HepG2 (cell line): ENCODE results near the gene TP53TG5. TPM values are rescaled to one million over a fixed set of nuclear protein-coding genes. Genes with fewer than 3 reads are reported as not detected.

Experiments
- ARNT2 ChIP-seq: sonication (generic); formaldehyde crosslinking; IDR thresholded peaks from 2 replicates; pipeline ENCODE4 v1.8.0; 2022; ENCODE audit warnings: mild to moderate bottlenecking, low read depth, missing genetic modification reagents, moderate library complexity
- CENPBD1 ChIP-seq: sonication (generic); formaldehyde crosslinking; IDR thresholded peaks from 2 replicates; pipeline ENCODE4 v1.8.0; 2022; ENCODE audit warnings: missing genetic modification reagents, low read depth, mild to moderate bottlenecking, borderline replicate concordance
- CENPT ChIP-seq: sonication (generic); formaldehyde crosslinking; IDR thresholded peaks from 2 replicates; pipeline ENCODE4 v1.8.0; 2022; ENCODE audit warnings: low read depth, mild to moderate bottlenecking, moderate library complexity, missing genetic modification reagents
- ELK4 ChIP-seq: sonication (generic); formaldehyde crosslinking; IDR thresholded peaks from 2 replicates; pipeline ENCODE4 v1.9.0; 2021; ENCODE audit warnings: missing genetic modification reagents, borderline replicate concordance
- EP300 ChIP-seq, 3 experiments: sonication (generic) in 1 of 3; formaldehyde crosslinking in 1 of 3; IDR thresholded peaks; 2 replicates each; pipeline versions ENCODE4 v1.5.1 to v1.6.1; 2011 to 2020; ENCODE audit warnings: low read depth in 2 of 3, low read length in 2 of 3, borderline replicate concordance in 1 of 3, improper control_type of control experiment in 1 of 3, mild to moderate bottlenecking in 1 of 3, missing genetic modification reagents in 1 of 3, moderate library complexity in 1 of 3
- FOXA1 ChIP-seq, 2 experiments: fragments of 450-650 bp in 1 of 2; sonication (generic) in 1 of 2; formaldehyde crosslinking in 1 of 2; IDR thresholded peaks; 2 replicates each; pipeline versions ENCODE4 v1.4.0 to v1.6.1; 2016 to 2020; ENCODE audit warnings: missing genetic modification reagents in 1 of 2
- GABPA ChIP-seq, 2 experiments: IDR thresholded peaks; 2 replicates each; pipeline ENCODE4 v1.6.1; 2011 to 2016; ENCODE audit warnings: low read depth in 2 of 2, low read length in 1 of 2, missing biosample characterization in 1 of 2, missing genetic modification characterization in 1 of 2
- HNRNPL ChIP-seq: fragments of 200-400 bp; formaldehyde crosslinking; IDR thresholded peaks from 2 replicates; pipeline ENCODE4 v1.6.1; 2017; ENCODE audit warnings: mild to moderate bottlenecking, low read depth, low read length
- NFATC3 ChIP-seq: sonication (generic); formaldehyde crosslinking; IDR thresholded peaks from 2 replicates; pipeline ENCODE4 v1.5.1; 2020; ENCODE audit warnings: mild to moderate bottlenecking, missing genetic modification reagents
- POLR2G ChIP-seq: fragments of 200-400 bp; formaldehyde crosslinking; IDR thresholded peaks from 2 replicates; pipeline ENCODE4 v1.6.1; 2018; ENCODE audit warnings: mild to moderate bottlenecking, low read depth, low read length, moderate library complexity
- ZFP91 ChIP-seq: sonication (generic); formaldehyde crosslinking; IDR thresholded peaks from 2 replicates; pipeline ENCODE4 v1.9.0; 2022; ENCODE audit warnings: missing genetic modification reagents, mild to moderate bottlenecking, borderline replicate concordance
- ZKSCAN5 ChIP-seq: sonication (generic); formaldehyde crosslinking; IDR thresholded peaks from 2 replicates; pipeline ENCODE4 v1.5.1; 2020; ENCODE audit warnings: mild to moderate bottlenecking, missing genetic modification reagents
- ZNF180 ChIP-seq: sonication (generic); formaldehyde crosslinking; IDR thresholded peaks from 2 replicates; pipeline ENCODE4 v1.4.0; 2020; ENCODE audit warnings: low read depth, missing genetic modification reagents, borderline replicate concordance
- ZNF558 ChIP-seq: sonication (generic); formaldehyde crosslinking; IDR thresholded peaks from 2 replicates; pipeline ENCODE4 v1.9.0; 2022; ENCODE audit warnings: mild to moderate bottlenecking, missing genetic modification reagents, borderline replicate concordance
- ZNF775 ChIP-seq: sonication (generic); formaldehyde crosslinking; IDR thresholded peaks from 2 replicates; pipeline ENCODE4 v1.4.0; 2020; ENCODE audit warnings: missing genetic modification reagents, mild to moderate bottlenecking, moderate library complexity, borderline replicate concordance
- polyA plus RNA-seq, 8 experiments: library from polyadenylated mRNA; depleted of rRNA in 3 of 8; stranded (reverse) in 7 of 8; unstranded in 1 of 8; fragments of >200 nt; fragmentation: Illumina TruSeq in 4 of 8; extraction: Trizol in 4 of 8; gene quantifications; 2 replicates each; pipeline versions ENCODE4 v1.2.1 to v1.2.3, GENCODE V29; 2011 to 2016; ENCODE audit warnings: low read depth in 4 of 8, missing spikeins in 1 of 8, mixed read lengths in 1 of 8; ENCODE audit not compliant: insufficient read depth in 1 of 8
- total RNA-seq, 5 experiments: library from RNA; depleted of rRNA; stranded (reverse); fragments of >200 nt; fragmentation: Illumina TruSeq; extraction: Trizol; gene quantifications; 2 replicates each; pipeline ENCODE4 v1.2.3, GENCODE V29; 2016; ENCODE audit warnings: low read depth in 1 of 5
- TF ChIP-seq, protein P1 (sequence below): sonication (generic); formaldehyde crosslinking; IDR thresholded peaks from 2 replicates; pipeline ENCODE4 v1.4.0; 2020; ENCODE audit warnings: mild to moderate bottlenecking, missing genetic modification reagents

TP53TG5 gene
- total and polyA plus RNA-seq, 2 of the 13 experiments (the other 11 are each of a cell fraction or from before 2014, with no cell fraction given), result 0.11 TPM; not detected in 1

GRCh38 chr20:45363611-45364492 is 14.3 kb downstream of the TP53TG5 start (continued):
- TF ChIP-seq ZNF180 (CRISPR knock-in tag), result 0 out of 2 replicates have a peak, but pooled peaks have one; percentile 1
- 0 out of 2 replicates have a peak, but pooled peaks have one; percentile 58 for TF ChIP-seq ZNF558 (CRISPR knock-in tag)
- TF ChIP-seq ELK4, result 0 out of 2 replicates have a peak, but pooled peaks have one; percentile 58
- 0 out of 2 replicates have a peak, but pooled peaks have one; percentile 7 for TF ChIP-seq ZKSCAN5 (CRISPR knock-in tag)
- no peak for TF ChIP-seq POLR2G
- no peak for TF ChIP-seq HNRNPL
- TF ChIP-seq, protein P1, sequence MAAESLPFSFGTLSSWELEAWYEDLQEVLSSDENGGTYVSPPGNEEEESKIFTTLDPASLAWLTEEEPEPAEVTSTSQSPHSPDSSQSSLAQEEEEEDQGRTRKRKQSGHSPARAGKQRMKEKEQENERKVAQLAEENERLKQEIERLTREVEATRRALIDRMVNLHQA (CRISPR knock-in tag), result no peak
- 0 out of 2 replicates have a peak, but pooled peaks have one; percentile 5 for TF ChIP-seq ZNF775 (CRISPR knock-in tag)
- TF ChIP-seq GABPA (IDR thresholded peaks at IDR 0.05; ENCODE audit: low read depth, low read length), result no peak
- TF ChIP-seq GABPA (CRISPR knock-in tag; IDR thresholded peaks at IDR 0.05; ENCODE audit: low read depth), result no peak
- TF ChIP-seq CENPBD1 (CRISPR knock-in tag), result 0 out of 2 replicates have a peak, but pooled peaks have one; percentile 3
- peak; percentile 87; the same call in 1 of the 2 replicates for TF ChIP-seq CENPT (CRISPR knock-in tag)
- 0 out of 2 replicates have a peak, but pooled peaks have one; percentile 11 for TF ChIP-seq ZFP91 (CRISPR knock-in tag)
- TF ChIP-seq EP300 (IDR thresholded peaks at IDR 0.05; ENCODE audit: low read depth in 2 of 2, low read length in 2 of 2), result no peak
- TF ChIP-seq EP300 (CRISPR knock-in tag; IDR thresholded peaks at IDR 0.05; ENCODE audit: borderline replicate concordance), result no peak
- 0 out of 2 replicates have a peak, but pooled peaks have one; percentile 12 for TF ChIP-seq ARNT2 (CRISPR knock-in tag)
- no peak for TF ChIP-seq FOXA1 (IDR thresholded peaks at IDR 0.05)
- no peak for TF ChIP-seq FOXA1 (CRISPR knock-in tag; IDR thresholded peaks at IDR 0.05)
- 0 out of 2 replicates have a peak, but pooled peaks have one; percentile 31 for TF ChIP-seq NFATC3 (CRISPR knock-in tag)
